GM21619 (cell line): ENCODE data around the gene PARP3.
"Not testable (repeated sequence)": the region's sequence is repeated elsewhere in the genome, so short reads cannot be mapped to it uniquely, and the experiment has no call there.

ENCODE experiments used
- ATAC-seq: cut with Tn5 transposase; IDR thresholded peaks from one replicate; pipeline ENCODE4 v1.9.1; 2021; ENCODE audit not compliant: unreplicated experiment

PARP3 gene

DNA sequence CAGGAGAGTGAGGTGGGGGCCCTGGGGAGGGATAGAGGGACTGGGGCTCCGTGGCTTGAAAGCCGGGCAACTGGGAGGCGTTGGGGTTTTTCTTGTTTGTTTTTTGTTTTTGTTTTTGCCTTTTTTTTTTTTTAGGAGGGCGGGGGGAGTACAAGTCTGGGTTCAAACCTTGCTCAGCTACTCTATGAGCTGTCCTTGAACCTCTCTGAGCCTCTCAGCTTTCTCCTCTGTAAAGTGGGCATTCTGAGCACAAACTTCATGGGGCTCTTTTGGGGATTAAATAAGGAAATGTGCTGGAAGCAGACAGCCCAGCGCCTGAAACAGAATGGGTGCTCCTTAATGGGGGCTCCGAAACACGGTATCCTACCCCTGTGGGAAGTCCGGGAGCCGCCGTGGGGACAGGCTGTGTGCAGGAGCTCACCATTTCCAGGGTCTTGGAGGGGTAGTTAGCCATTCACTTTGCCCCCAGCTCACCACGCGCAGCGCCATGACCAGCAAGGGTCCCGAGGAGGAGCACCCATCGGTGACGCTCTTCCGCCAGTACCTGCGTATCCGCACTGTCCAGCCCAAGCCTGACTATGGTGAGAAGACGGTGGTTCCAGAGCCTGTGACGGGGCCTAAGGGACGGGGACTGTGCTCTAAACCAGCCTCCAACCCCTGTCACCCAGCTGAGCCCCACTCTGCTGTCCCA is 41.6 kb downstream of the PARP3 start:
- no peak for ATAC-seq

DNA sequence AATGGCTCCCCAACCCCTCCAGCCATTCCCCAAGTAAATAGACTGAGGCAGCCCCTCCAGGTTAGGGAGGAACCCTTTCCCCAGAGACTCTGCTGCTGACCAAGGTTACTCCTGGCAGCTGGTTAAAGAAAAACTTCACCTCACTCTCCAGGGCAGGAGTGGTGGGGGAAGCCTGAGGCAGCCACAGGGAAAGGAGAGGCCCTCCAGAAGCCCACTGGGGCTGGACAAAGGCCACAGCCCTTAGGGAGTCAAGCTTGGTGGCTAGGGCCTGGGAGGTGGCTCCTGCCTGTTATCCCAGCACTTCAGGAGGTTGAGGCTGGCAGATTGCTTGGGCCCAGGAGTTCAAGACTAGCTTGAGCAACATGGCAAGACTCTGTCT is 42.1 kb downstream of the PARP3 start:
- no peak for ATAC-seq

DNA sequence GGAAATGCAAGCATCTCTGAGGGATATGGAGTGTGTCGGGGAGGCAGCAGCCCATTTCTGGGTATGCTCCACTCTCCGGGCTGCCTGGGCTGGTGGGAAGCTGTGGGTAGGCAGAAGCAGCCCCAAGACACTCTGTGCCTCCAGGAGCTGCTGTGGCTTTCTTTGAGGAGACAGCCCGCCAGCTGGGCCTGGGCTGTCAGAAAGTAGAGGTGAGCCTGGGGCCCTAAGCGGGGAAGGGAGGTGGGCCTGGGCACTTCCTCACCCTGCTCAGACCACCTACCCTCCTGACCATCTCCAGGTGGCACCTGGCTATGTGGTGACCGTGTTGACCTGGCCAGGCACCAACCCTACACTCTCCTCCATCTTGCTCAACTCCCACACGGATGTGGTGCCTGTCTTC is 42.9 kb downstream of the PARP3 start:
- ATAC-seq: no peak

DNA sequence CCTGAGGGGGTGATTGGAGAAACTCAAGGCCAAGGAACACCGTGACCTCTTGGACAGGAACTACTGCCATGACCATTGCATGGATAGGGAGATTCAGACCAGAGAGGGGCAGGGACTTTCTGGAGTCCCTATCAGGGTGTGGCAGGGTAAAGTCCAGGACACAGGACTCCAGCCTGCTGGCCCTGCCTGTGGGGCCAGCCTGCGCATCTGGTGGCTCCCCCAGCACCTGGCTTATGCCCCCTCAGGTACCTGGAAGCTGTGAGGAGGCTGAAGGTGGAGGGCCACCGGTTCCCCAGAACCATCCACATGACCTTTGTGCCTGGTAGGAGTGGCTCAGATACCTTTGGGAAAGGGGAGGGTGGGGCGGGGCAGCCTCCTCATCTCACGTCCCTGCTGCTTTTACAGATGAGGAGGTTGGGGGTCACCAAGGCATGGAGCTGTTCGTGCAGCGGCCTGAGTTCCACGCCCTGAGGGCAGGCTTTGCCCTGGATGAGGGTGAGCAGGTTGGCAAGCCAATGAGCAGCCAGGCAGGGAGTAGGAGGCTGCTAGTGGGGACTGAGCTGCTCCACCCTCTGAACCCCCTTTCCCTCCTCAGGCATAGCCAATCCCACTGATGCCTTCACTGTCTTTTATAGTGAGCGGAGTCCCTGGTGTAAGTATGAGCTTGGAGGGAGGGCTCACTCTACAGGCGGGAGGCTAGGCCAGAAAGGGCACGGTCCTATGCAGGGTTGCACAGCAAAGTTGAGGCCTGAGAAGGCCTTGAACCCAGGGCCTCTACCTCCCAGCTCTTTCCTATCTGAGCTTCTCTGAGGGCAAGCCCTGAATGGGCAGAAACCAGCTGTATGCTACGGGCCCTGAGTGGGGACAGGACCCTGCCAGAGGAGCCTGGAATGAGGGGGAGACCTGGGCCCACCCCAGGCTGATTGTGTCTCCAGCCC is 44.1 kb downstream of the PARP3 start:
- no peak for ATAC-seq

DNA sequence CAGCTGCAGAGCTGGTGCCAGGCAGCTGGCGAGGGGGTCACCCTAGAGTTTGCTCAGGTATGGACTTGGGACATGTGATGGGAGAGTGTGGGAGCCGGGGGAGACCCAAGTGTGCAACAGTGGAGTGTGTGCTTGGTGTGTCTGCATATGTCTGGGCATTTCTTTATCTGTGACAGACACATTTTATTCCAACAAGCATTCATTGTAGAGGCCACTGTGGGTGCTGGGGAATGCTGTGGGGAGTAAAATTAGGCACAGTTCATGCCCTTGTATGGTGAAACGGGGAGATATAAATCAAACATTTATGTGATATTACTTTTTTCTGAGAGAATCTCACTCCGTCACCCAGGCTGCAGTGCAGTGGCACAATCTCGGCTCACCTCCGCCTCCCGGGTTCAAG is 45.4 kb downstream of the PARP3 start:
- no peak for ATAC-seq

DNA sequence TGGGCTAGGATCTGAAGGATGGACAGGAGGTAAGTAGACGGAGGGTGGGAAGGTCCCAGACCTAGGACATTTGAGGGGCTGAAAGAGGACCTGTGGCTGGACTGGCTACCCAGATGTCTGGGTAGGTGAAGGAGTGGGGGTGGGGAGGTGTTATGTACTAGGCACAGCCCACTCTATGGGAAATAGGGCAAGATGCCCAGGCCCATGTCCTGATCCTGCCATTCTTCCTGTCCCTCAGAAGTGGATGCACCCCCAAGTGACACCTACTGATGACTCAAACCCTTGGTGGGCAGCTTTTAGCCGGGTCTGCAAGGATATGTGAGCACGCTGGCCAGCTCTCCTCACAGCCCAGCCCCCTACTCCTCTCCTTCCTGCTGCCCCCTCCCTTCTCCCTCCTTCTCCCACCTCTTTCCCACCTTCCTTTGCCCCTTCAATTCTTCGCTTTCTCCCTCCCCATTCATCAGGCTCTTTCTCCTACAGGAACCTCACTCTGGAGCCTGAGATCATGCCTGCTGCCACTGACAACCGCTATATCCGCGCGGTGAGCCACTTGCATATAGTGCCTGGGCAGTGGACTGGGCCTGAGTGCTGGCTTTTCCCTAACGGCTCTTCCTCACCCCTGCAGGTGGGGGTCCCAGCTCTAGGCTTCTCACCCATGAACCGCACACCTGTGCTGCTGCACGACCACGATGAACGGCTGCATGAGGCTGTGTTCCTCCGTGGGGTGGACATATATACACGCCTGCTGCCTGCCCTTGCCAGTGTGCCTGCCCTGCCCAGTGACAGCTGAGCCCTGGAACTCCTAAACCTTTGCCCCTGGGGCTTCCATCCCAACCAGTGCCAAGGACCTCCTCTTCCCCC is 46.4 kb downstream of the PARP3 start:
- ATAC-seq: no peak

DNA sequence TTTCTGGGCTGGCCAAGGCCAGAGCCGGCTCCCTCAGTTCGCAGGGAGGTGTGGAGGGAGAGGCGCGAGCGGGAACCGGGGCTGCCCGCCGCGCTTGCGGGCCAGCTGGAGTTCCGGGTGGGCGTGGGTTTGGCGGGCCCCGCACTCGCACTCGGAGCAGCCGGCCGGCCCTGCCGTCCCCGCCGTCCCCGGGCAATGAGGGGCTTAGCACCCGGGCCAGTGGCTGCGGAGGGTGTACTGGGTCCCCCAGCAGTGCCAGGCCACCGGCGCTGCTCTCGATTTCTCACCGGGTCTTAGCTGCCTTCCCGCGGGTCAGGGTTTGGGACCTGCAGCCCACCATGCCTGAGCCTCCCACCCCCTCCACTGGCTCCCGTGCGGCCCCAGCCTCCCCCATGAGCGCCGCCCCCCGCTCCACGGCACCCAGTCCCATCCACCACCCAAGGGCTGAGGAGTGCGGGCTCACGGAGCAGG is 48.4 kb downstream of the PARP3 start:
- not testable (repeated sequence) for ATAC-seq

DNA sequence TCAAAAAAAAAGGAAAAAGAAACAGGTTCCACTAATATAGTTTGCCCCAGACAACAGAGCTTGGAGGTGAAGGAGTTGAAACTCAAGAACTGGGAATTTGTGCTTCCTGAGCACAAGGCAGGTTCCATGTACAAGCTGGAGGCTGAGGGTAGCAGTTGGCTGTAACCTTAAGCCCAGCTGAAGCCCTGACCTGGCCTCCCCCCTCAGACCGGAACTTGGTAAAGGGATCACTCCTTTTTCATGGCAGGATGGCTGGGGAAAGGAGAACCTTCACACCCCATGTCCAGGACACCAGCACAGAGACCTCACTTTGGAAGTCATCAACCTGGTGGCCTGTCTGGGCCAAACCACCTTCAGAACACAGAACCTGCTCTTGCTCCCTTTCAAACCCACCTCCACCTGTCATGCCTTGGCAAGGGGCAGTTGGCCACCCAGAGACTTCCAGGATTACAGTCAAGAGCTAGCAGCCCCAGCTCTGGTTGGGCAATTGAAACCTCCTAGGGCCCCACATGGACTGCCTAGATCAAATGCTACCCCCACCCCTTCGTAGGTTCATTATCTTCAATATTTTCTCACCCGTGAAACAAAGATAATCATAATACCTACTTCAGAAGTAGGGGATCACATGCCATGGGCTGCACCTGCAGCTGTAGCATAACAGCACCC is 50.0 kb downstream of the PARP3 start:
- ATAC-seq: no peak

DNA sequence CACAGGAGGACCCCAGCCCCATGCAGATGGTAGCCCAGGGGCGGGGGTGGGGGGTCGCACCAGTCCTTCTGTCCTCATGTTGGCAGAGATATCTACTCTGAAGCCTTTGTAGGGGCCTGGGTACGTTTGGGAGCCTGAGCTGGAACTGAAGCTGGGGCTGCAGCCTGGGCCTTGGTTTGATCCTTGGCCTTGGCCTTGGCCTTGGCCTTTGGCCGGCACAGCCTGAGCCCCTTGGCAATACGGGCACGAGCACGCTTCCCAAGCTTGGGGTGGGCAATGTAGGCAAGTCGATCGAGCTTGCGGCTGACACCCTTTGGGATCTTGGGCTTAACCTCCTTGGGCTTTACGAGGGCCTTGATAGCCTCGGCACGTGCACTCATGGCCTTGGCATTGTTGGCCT is 51.5 kb downstream of the PARP3 start:
- ATAC-seq: not testable (repeated sequence)

DNA sequence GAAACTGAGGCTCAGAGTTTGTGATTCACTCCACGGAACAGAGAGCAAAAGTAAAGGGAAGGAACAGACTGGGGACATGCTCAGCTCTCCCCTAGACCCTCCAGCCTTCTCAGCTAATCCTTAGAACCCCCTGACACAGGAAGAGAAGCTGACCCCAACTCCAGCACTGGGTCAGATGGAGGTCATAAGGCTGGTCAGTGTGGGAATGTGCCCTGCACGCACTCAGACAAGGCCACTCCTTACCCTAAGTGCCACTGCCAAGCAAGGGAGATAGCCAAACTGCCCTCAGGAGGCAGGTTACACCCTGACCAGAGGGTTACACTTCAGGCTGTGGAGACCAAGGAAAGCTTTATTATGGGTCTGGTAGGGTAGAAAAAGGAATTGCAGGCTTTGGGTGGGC is 52.4 kb downstream of the PARP3 start:
- ATAC-seq: no peak

DNA sequence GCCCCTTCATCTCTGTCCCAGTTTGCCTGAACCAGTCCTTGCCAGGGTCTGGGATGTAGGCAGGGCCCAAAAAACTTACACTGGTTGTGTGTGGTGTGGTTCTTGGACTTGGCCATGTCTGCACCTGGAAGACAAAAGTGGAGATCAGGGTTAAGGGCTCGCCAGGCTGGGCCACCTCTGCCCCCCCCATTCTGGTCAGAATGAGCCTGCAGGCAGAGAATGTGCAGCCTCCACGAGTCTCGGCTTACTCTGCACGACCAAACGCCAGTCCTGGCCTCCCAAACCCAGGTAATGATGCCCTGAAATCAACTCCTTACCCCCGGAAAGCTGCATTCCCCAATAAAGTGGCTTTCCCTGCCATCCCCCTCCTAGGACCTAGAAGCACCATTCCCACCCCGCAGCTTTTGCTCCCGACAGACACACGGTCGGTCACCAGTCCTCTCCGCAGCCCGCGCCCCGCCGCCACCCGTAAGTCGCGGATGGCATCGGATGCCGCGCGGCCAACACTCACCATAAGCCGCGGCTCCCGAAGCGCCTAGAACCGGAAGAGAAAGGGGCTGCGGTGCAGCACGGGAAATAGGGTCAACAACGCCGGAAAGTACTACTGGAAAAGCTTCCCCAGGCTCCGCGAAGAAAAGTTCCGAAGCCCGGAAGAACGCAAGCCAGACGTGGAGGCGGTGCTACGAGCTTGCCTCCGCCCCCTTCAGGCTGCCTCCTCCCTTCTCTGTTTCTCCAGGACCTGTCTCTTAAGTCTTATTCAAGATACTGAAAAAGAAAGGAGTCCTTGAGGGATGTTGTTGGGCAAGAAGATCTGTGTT is 53.4 kb downstream of the PARP3 start, which contains the start of gene RPL29:
RPL29 (minus strand) TSS at position 550 of the 818 bp plus-strand sequence; CDS start at position 116, 434 bp downstream.
- peak; percentile 94 for ATAC-seq

DNA sequence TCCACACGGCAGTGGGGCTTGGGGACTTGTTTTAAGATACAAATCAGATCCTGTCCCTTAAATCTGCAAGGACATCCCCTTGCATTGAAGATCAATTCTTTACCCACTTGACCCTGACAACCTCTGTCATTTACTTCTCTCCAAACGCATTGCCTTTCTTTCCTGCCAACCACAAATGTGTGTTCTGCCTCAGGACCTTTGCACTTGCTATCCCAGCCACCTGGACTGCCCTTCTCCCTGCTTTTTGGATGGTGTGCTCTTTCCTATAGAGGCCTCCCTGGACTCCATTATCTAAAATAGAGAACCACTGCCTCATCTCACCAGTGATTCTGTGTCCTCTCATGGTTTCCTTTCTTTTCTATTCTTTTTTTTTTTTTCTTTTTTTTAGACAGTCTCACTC is 55.0 kb downstream of the PARP3 start:
- no peak for ATAC-seq

DNA sequence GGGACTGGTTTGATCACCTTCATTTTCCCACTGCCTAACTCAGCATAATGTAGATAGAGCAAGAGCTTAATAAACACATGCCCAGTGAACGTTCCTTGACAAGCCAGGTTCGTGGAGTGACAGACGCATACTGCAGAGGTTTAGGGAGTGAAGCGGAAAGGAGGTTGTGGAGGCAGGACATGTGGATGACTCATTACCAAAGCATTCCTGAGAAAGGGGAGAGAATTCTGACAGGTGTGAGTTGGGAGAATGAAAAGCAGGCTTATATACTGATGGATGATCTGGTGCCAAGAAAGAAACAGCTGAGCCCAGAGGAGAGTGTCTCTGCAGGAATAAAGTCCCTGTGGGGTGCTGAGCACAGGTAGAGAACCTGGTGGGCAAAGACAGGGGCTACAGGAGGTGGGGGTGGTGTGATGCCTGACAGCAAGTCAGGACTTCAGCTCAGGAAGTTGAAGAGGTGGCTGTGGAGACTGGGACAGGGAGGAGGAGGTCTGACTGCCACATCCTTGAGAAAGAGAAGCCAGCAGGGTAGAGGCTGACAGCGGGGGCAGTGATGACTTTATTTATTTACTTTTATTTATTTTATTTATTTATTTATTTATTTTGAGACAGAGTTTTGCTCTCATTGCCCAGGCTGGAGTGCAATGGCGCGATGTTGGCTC is 55.9 kb downstream of the PARP3 start:
- no peak for ATAC-seq
